ENCODE data around the gene ZNFX1.
"Not testable (repeated sequence)": the region's sequence is repeated elsewhere in the genome, so short reads cannot be mapped to it uniquely, and the experiment has no call there.

The ZNFX1 gene

DNA sequence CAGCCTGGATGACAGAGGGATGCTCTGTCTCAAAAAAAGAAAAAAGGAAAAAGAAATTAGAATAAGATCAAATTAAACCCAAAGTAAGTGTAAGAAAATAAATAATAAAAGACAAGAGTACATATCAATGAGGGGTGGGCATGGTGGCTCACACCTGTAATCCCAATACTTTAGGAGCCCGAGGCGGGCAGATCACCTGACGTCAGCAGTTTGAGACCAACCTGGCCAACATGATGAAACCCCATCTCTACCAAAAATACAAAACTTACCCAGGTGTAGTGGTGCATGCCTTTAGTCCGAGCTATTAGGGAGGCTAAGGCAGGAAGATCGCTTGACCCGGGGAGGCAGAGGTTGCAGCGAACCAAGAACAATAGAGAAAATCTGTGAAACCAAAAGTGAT, 74.8 kb downstream of the ZNFX1 start:
- DNase-seq: no peak

DNA sequence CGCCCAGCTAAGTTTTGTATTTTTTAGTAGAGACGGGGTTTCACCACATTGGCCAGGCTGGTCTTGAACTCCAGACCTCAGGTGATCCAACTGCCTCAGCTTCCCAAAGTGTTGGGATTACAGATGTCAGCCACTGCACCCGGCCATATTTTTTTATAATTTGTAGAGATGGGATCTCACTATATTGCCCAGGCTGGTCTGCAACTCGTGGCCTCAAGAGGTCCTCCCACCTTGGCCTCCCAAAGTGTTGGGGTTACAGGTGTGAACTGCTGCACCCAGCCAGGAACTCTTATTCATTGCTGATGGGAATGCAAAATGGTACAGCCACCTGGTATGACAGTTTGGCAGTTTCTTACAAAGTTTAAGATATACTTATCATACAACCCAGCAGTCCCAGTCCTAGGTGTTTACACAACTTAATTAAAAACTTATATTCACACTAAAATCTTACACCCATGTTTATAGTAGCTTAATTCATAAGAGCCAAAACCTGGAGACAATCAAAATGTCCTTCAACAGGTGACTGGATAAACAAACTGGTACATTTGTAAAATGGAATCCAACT, 78.0 kb downstream of the ZNFX1 start:
- DNase-seq: no peak

DNA sequence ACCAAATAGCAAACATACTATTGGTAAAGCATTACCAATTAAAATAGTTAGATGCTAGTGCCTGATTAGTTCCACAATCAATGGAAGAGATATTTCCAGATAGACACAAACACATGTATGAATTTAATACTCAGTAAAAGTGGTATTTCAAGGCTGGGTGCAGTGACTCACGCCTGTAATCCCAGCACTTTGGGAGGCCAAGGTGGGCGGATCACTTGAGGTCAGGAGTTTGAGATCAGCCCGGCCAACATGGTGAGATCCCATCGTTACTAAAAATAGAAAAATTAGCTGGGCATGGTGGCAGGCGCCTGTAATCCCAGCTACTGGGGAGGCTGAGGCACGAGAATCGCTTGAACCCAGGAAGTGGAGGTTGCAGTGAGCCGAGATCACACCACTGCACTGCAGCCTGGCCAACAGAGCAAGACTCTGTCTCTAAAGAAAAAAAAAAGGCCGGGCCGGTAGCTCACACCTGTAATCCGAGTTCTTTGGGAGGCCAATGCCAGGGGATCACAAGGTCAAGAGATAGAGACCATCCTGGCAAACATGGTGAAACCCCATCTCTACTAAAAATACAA, 84.8 kb downstream of the ZNFX1 start:
- DNase-seq: not testable (repeated sequence)

Measured in NCI-H2171 treated with DMSO at 0.1 percent for 48 hours (cell line).